GM19328 (cell line): Measurements from ENCODE around the gene TXNDC8.
"Not testable (repeated sequence)": the region's sequence is repeated elsewhere in the genome, so short reads cannot be mapped to it uniquely, and the experiment has no call there.

ENCODE experiments used
- ATAC-seq: cut with Tn5 transposase; IDR thresholded peaks from one replicate; pipeline ENCODE4 v1.9.1; 2021; ENCODE audit warnings: mild to moderate bottlenecking, moderate library complexity; ENCODE audit not compliant: unreplicated experiment

Gene TXNDC8

DNA sequence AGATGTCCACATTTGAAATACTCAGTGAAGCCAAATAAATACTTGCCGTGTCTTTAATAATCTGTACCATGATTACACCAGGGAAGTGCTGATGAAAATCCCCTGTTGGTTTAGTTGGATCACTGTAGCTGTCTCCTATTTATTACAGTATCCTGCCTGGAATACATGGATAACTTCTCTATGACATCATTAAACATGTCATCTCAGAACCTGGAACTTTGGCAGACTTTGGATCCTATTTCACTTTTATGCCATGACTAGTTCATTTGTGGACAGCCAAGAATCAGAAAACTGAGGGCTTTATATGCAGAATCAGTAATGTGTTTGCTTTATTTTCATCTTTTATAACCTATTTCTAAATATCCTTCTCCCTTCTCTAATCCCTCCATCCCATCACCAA is at the start of gene TXNDC8:
Gene TXNDC8 (minus strand): TSS at position 137 of the 400 bp plus-strand sequence.
- ATAC-seq: no peak

DNA sequence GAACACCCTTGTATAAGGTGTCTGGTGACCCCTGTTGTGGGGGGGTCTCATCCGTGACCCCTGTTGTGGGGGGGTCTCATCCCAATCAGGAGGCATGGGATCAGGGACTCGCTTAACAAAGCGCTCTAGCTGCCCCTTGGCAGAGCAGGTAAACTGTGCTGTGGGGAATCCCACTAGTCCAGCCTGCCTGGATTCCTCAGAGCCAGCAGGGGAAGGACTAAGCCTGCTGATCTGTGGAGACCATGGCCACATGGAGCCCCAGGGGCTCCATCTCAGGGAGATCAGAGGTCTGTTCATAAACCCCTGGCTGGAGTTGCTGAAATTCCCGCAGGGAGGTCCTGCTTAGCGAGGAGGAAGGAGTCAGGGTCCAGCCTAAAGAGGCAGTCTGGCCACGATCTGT is 45.8 kb upstream of the TXNDC8 start:
- ATAC-seq: no peak

DNA sequence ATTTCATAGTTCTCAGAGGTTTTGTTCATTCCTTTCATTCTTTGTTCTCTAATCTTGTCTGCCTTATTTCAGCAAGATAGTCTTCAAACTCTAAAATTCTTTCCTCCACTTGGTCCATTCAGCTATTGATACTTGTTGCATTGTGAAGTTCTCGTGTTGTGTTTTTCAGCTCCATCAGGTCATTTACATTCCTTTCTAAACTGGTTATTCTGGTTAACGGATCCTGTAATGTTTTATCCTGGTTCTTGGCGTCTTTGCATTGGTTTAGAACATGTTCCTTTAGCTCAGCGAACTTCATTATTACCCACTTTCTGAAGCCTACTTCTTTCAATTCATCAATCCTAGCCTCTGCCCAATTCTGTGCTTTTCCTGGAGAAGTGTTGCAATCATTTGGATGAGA is 45.1 kb upstream of the TXNDC8 start:
- no peak for ATAC-seq

DNA sequence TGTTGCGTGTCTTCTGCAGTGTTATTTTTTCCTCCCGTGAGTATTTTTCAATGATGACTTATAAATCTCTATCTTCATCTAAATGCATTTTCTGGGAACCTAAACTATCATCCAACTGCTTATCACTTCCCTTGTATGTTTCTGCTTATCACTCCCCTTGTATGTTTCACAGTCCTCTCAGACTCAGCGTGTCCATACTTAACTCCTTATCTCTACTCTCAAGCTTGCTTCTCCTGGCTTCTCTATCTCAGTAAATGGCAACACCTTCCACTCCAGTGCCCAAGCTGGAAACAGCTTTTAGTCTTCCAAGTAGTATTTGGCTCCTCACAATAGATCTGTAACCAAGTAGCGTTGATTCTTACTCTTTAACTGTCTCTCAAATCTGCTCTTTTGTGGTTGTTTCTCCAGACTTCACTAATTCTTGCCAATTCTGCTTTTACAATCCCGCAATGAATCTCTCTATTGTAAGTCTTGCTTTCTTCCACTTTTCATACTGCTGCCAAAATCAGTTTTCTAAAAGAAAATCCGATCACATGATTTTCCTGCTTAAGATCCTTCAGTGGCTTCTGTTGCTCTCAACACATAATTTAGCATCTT is 33.8 kb upstream of the TXNDC8 start:
- ATAC-seq: no peak

DNA sequence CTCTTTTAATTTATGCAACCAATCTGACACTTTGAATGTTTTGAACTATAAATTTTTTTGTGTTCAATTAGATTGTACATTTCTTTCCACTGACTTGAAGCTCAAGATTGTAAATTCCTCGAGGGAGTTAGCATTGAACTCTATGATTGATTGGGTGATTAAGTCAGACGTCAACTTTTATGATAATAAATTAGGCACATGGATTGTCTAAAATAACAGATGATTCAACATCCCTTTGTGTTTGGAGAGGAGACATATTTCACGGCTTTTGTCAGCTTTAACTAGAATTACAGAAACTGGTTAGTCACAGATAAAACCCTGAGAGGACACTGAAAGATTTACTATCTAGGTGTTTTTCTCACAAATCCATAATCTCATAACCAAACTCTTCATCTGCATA is 32.7 kb upstream of the TXNDC8 start:
- ATAC-seq: no peak

DNA sequence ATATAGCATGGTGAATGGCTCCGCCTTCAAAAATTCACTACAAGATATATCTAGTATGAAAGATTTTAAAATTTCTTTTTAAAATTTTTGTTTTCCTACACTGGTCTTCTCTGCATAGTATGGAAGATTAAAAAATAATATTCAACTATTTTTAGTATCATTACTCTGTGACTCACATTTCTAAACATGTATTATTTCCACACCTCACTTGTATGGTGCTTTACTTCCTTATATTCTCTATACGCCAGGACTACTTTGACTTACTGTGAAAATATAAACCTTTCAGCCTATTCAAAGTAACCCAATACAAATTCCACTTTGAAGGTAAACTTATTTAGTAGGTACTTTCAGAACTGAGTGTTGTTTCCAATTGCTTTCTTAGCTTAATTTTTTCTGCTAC is 26.8 kb upstream of the TXNDC8 start:
- ATAC-seq: no peak

DNA sequence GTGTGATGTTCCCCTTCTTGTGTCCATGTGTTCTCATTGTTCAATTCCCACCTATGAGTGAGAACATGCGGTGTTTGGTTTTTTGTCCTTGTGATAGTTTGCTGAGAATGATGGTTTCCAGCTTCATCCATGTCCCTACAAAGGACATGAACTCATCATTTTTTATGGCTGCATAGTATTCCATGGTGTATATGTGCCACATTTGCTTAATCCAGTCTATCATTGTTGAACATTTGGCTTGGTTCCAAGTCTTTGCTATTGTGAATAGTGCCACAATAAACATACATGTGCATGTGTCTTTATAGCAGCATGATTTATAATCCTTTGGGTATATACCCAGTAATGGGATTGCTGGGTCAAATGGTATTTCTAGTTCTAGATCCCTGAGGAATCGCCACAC is 21.3 kb upstream of the TXNDC8 start:
- ATAC-seq: not testable (repeated sequence)

DNA sequence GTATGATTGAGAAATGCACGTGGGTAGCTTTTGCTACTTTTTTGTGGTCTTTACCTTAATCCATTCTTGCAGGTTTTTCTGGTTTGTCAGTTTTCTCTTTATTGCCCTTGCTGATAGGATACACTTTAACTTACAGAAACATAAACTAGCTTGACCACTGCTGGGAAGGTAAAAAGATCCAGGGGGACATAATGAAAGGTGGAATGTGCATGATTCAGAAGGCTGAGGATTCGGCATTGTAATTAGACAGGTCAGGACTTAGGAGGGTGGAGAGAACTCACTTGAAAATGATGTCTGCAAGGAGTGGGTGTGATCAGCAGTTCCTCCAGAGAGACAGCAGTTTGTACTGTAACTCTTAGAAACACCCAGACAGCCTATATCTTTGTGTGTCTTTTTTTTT is 19.8 kb upstream of the TXNDC8 start:
- ATAC-seq: no peak

DNA sequence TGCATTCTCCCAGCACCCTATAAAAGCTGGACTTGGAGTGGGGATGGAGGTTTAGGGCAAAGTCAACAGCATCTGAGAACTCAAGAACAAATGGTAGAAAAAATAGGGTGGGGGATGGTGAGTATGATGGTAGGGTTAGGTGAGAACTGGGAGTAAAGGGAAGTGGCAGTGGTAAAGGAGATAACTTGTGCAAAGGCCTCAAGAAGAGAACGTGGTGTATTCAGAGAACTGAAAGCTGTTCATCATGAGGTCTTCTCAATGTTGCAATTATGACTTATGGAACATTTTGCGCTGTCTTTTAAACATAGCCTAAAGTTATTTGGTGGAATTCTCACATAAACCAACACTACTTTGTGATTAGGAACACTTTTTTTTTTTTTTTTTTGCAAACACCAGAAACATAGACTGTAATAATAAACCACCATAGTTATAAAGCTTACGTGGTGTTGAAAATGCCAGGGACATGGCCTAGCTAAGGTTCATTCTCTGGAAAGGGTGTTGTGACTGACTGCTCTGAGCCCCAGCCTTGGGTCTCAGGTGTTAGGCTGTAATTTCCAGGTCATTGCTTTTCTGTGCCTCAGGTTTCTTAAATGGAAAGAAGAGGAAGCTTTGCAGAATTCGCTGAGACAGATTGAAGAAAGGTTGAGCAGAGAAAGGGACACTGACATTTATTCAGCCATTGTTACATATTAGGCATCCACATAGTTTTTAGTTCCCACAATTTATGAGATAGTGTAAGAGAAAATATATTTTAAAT is 19.2 kb upstream of the TXNDC8 start:
- ATAC-seq: no peak

DNA sequence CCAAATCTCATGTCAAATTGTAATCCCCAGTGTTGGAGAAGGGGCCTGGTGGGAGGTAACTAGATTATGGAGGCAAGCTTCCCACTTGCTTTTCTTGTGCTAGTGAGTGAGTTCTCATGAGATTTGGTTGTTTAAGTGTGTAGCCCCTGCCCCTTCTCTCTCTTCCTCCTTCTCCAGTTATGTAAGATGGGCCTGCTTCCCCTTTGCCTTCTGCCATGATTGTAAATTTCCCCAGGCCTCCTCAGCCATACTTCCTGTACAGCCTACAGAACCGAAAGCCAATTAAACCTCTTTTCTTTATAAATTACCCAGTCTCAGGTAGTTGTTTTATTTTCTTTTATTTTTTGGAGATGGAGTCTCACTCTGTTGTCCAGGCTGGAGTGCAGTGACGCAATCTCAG is 18.2 kb upstream of the TXNDC8 start:
- ATAC-seq: no peak

DNA sequence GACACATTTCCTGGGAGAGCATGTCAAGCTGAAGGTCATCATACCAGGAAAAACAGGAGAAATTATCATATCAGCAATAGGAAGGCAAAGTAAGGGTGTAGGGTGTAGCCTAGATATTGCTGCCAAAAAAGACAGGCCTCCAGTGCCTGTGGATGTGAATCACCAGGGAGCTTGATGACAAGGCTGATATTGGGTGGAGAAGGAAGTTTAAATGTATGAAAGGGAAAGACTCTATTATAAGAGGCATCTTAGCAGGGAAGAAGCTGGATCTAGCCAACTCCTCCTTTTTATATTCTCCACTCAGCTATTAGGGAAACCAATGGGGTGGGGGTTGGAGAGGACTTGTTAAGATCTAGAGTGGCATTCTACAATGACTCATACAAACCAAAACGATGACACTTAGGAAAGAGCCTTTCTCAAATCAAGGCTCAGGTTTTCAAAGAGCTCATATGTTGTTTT is 13.4 kb upstream of the TXNDC8 start:
- ATAC-seq: no peak

DNA sequence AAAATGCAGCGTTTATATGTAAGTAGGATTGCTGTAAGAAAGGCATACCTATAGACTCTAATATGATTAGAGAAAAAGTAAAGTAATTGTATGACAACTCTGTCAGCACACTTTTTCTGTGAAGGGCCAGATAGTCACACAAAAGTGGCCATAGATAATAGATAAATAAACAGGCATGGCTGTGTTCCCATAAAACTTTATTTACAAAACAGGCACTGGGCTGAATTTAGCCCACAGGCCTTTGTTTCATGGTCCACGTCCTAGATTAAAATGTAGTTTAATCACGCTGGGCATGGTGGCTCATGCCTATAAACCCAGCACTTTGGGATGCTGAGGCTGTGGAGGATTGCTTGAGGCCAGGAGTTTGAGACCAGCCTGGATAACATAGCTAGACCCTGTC is 8.7 kb upstream of the TXNDC8 start:
- ATAC-seq: no peak

DNA sequence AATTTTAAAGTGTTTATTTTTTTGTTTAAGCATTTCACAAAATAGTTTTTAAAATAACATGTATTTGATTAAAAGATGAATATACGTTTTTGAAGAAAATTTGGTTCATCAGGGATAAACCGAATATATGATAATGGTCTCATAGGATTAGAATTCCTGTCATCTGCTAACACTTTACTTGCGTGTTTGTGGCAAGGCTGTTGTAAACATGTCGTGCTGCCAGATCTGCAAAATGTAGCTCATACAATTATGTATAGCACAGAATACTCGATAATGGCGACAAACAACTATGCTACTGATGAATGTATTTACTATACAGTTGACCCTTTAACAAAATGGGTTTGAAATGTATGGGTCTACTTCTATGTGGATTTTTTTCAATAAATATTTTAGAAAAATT is 7.2 kb upstream of the TXNDC8 start:
- ATAC-seq: no peak

DNA sequence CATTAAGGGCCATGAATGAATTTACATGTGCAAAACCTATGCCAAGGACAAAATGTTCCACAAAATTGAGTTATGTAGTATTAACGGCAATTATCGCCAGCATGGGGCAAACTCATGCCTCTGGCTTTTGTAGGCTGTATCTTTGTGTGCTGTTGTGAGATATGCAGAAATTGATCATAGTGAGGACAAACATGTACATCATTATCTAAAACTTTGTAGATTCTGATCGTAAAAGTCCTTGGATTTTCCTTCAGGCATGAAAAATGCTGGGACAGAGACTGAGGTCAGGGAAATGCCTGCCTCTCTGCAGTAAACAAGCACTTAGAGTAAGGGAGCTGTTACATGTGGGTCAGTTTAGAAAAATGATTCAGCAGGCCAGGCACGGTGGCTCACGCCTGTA is 5.9 kb upstream of the TXNDC8 start:
- no peak for ATAC-seq

DNA sequence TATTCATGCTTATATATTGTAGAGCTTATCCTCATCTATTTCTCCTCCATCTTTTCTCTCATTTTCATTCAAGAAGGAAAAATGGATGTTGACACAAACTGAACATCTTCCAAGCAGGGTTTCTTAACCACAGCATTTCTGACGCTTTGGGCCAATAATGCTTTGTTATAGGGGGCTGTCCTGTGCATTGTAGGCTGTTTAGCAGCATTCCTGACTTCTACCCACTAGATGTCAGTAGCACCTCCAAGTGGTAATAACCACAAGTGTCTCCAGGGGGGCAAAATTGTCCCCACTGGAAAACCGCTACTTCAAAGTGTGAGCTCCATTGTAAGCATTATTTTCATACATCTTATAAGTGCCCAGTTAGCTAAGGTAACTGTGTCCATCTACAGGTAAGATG is 2.6 kb upstream of the TXNDC8 start:
- ATAC-seq: no peak

DNA sequence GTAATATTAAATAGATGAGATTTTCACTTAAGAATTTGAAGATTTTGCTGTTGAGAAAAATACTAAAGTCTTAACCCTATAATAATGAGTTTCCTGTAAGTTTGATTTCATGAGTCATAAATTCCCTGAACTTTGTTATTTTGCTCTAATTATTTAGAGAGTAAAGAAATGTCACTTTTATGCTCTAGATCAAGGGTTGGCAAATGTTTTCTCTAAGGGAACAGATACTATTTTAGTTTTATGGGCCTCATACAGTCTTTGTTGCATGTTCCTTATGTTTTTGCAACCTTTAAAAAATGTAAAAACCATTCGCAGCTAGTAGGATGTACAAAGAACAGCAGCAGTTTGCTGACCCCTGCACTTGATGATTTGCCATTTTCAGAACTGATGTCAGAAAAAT is 480 bp upstream of the TXNDC8 start:
- ATAC-seq: no peak

DNA sequence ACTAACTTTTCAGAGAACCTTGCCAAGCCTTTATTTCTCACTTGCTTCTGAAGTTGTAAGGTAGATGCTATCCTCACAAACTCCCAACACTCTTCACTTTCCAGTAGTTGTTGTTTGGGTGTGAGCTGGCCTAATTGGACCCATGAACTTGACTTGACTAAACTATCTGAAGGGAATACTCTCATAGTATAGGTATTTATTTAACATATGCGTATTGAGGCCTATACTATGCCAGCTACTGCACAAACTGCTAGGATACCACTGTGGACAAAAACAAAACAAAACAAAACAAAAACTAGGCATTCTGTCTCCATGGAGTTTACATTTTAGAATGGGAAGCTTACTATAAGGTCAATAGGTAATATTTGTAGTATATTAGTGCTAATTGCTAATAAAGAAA is 1.3 kb downstream of the TXNDC8 start:
- no peak for ATAC-seq

DNA sequence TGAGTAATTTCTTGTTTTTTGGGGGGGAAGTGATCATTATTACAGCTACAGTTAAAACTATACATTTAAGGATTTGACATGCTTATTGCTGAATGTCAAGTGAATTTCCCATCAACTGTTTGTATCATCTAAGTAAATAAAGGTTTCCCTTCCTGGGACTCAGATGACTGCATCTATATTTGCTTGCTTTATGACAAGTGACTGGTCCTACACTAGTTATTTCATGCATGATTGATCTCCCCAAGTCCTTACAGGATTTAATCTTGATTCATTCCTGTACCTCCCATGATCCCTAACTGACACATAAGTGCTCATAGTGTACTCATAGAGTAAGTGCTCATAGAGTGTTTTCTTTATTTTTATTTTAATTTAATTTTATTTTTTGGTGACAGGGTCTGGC is 2.8 kb downstream of the TXNDC8 start:
- no peak for ATAC-seq

DNA sequence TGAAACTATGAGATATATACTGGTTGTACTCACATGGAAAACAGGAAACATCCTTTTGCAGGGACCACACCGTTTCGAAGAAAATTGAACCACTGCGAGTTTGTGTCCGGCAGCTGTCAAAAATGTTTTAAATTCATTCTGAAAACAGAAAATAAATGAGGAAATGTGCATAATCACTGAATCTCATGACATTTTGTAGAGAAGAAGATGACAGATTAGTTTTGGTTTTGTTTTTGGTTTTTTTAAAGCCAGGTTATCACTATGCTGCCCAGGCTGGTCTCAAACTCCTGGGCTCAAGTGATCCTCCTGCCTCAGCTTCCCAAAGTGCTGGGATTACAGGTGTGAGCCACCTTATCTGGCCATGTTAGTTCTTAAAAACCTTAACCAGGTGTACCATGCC is 3.5 kb downstream of the TXNDC8 start:
- peak; percentile 77 for ATAC-seq

DNA sequence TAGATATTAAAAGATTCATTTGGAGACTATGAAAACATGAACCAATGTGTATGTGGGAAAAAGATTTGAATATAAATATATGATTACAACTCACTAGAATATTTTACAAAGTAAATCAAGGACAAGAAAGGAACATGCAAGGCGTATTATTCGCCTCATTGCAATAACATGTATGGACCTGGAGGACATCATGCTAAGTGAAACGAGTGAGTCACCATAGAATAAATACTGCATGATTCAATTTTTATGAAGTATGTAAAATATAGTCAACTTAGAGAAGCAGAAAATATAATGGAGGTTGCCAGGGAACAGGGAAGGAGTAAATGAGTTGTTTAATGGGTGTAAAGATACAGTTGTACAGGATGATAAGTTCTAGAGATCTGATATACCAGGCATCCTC is 4.9 kb downstream of the TXNDC8 start:
- no peak for ATAC-seq

DNA sequence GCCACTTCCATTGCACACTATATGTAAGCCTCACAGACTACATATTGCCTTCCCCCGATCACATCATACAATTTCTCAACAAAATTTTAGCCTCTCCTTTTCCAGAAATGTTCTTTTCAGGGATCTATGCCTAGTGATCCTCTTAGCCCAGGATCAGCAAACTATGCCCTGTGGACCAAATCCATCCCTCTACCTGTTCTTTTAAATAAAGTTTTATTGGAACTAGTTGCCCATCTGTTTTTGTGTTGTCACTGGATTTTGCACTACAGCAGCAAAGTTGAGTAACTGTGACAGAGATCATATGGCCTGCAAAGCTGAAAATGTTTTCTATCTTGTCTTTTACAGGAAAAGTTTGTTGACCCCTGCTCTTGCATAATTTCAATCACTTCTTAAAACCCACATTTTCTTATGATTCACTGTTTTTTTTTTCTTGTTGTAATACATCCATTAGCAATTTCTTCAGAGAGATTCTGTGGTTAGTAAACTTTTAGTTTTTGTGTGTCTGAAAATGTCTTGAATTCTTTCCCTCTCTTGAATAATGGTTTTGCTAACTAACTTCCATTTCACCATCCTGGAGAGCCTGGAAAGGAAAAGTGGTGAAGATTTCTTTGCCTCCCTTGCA is 7.1 kb downstream of the TXNDC8 start:
- ATAC-seq: no peak

DNA sequence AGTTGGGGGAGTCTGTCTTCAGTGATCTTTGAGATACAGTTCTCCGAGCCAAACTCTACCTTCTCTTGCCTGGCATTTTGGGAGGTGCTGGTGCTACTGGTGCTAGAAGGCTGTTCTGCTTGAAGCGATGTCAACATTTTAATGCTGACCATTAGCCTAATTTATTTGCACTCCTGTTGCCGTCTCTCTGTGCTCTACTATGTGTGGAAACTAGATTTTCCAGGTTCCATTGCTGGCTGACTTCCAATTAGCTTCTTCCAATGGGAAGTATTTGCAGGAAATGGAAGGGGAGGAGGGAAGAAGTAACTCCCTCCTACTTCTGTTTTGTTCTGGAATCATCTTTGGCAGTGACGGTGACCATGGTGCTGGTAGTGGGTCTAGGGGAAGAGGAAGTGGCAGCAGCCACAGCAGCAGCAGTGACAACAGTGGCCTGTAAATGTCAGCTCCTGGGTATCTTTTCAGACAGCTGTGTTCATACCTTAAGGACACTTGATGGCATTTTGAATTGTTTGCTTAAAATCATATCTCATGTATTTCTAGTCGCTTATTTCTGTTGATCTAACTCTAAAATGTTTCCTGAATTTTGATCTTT is 7.9 kb downstream of the TXNDC8 start:
- no peak for ATAC-seq
